K562 (cell line): ENCODE data around the gene NAGS. TPM values are rescaled to one million over a fixed set of nuclear protein-coding genes. Genes with fewer than 3 reads are reported as not detected.
A peak's percentile ranks its signal among the peaks of the same experiment; 100 is the strongest.

Source experiments
- ATF1 ChIP-seq, 2 experiments: fragments of 450-650 bp in 1 of 2; IDR thresholded peaks; 2 replicates each; pipeline ENCODE4 v1.6.1; 2016; ENCODE audit warnings: missing compliant biosample characterization in 1 of 2, missing genetic modification characterization in 1 of 2
- CBX1 ChIP-seq: sonication (generic); IDR thresholded peaks from 2 replicates; pipeline ENCODE4 v1.6.1; 2016; ENCODE audit warnings: antibody characterized with exemption, low read depth, mild to moderate bottlenecking
- CBX2 ChIP-seq: fragments of 200-600 bp; sonication (generic); IDR thresholded peaks from one replicate; pipeline ENCODE4 v1.6.1; 2012; ENCODE audit warnings: mild to moderate bottlenecking, low read length, inconsistent platforms; ENCODE audit not compliant: insufficient read depth, poor library complexity, severe bottlenecking
- CBX5 ChIP-seq: IDR thresholded peaks from 2 replicates; pipeline ENCODE4 v1.6.1; 2014; ENCODE audit warnings: low read depth, borderline replicate concordance
- CREM ChIP-seq: IDR thresholded peaks from 2 replicates; pipeline ENCODE4 v1.6.1; 2014; ENCODE audit warnings: antibody characterized with exemption, low read depth
- GABPB2 ChIP-seq: fragments of 250-450 bp; sonication (Bioruptor Pico); conservative IDR thresholded peaks from 2 replicates; pipeline ENCODE4 v1.5.1; 2021; ENCODE audit warnings: mild to moderate bottlenecking
- GATAD2A ChIP-seq: fragments of 450-650 bp; IDR thresholded peaks from 2 replicates; pipeline ENCODE4 v1.6.1; 2017
- GTF2E2 ChIP-seq: fragments of 200-800 bp; sonication (Bioruptor generic); IDR thresholded peaks from 2 replicates; pipeline ENCODE4 v1.6.1; 2016; ENCODE audit warnings: missing genetic modification characterization, missing compliant biosample characterization
- HCFC1 ChIP-seq: IDR thresholded peaks from 2 replicates; pipeline ENCODE4 v1.6.1; 2012; ENCODE audit warnings: low read depth, low read length, improper control_type of control experiment
- HMG20A ChIP-seq: fragments of 450-650 bp; formaldehyde crosslinking; conservative IDR thresholded peaks from 2 replicates; pipeline ENCODE4 v1.4.0; 2020; ENCODE audit warnings: mild to moderate bottlenecking, mixed read lengths
- HNRNPH1 ChIP-seq: fragments of 200-400 bp; formaldehyde crosslinking; optimal IDR thresholded peaks from 2 replicates; pipeline ENCODE3; 2017; ENCODE audit warnings: low read depth, mild to moderate bottlenecking, low read length, moderate library complexity
- HNRNPLL ChIP-seq: fragments of 200-400 bp; formaldehyde crosslinking; IDR thresholded peaks from 2 replicates; pipeline ENCODE4 v1.6.1; 2017; ENCODE audit warnings: low read length, low read depth, mild to moderate bottlenecking; ENCODE audit not compliant: poor library complexity, severe bottlenecking
- KAT2B ChIP-seq: IDR thresholded peaks from one replicate; pipeline ENCODE4 v1.6.1; 2012; ENCODE audit warnings: low read depth, mild to moderate bottlenecking, control low read depth, inconsistent platforms, low read length, moderate library complexity
- LEF1 ChIP-seq: fragments of 450-650 bp; IDR thresholded peaks from 2 replicates; pipeline ENCODE4 v1.6.1; 2016; ENCODE audit warnings: mild to moderate bottlenecking
- MAZ ChIP-seq, 2 experiments: fragments of 450-650 bp in 1 of 2; sonication (generic) in 1 of 2; formaldehyde crosslinking; IDR thresholded peaks in 1 of 2; conservative IDR thresholded peaks in 1 of 2; 2 replicates each; pipeline versions ENCODE4 v1.4.0 to v1.5.0; 2020; ENCODE audit warnings: mild to moderate bottlenecking in 1 of 2, missing genetic modification reagents in 1 of 2
- PHB2 ChIP-seq: fragments of 450-650 bp; IDR thresholded peaks from 2 replicates; pipeline ENCODE4 v1.6.1; 2017; ENCODE audit warnings: low read depth
- RAD51 ChIP-seq: fragments of 450-650 bp; IDR thresholded peaks from 2 replicates; pipeline ENCODE4 v1.7.1; 2016; ENCODE audit warnings: low read depth, mild to moderate bottlenecking, borderline replicate concordance
- RBFOX2 ChIP-seq: fragments of 200-400 bp; formaldehyde crosslinking; IDR thresholded peaks from 2 replicates; pipeline ENCODE4 v1.6.1; 2017; ENCODE audit warnings: low read depth, mild to moderate bottlenecking, low read length, moderate library complexity
- RBM14 ChIP-seq: fragments of 200-400 bp; formaldehyde crosslinking; IDR thresholded peaks from 2 replicates; pipeline ENCODE4 v1.6.1; 2018; ENCODE audit warnings: low read depth, mild to moderate bottlenecking, low read length, moderate library complexity, borderline replicate concordance; ENCODE audit not compliant: insufficient read depth
- SMAD2 ChIP-seq: fragments of 150-350 bp; IDR thresholded peaks from 2 replicates; pipeline ENCODE4 v1.6.1; 2014; ENCODE audit warnings: low read depth, mild to moderate bottlenecking, low read length
- SNRNP70 ChIP-seq: fragments of 200-400 bp; formaldehyde crosslinking; optimal IDR thresholded peaks from 2 replicates; pipeline ENCODE3; 2017; ENCODE audit warnings: low read depth, low read length
- SP1 ChIP-seq: sonication (generic); formaldehyde crosslinking; IDR thresholded peaks from 2 replicates; pipeline ENCODE4 v1.8.1; 2022; ENCODE audit warnings: mild to moderate bottlenecking, missing genetic modification reagents
- THRAP3 ChIP-seq: fragments of 450-650 bp; IDR thresholded peaks from 2 replicates; pipeline ENCODE4 v1.6.1; 2016; ENCODE audit warnings: mild to moderate bottlenecking, inconsistent platforms, borderline replicate concordance
- ZBTB26 ChIP-seq: fragments of 450-650 bp; formaldehyde crosslinking; IDR thresholded peaks from 2 replicates; pipeline ENCODE4 v1.4.0; 2022; ENCODE audit warnings: missing genetic modification characterization
- ZNF146 ChIP-seq: IDR thresholded peaks from one replicate; pipeline ENCODE4 v1.6.1; 2018; ENCODE audit warnings: missing compliant biosample characterization; ENCODE audit not compliant: unreplicated experiment
- ZNF212 ChIP-seq: fragments of 450-650 bp; formaldehyde crosslinking; IDR thresholded peaks from 2 replicates; pipeline ENCODE4 v1.4.0; 2020; ENCODE audit warnings: mild to moderate bottlenecking
- ZNF431 ChIP-seq: sonication (generic); formaldehyde crosslinking; IDR thresholded peaks from 2 replicates; pipeline ENCODE4 v1.8.0; 2022; ENCODE audit warnings: mild to moderate bottlenecking, missing genetic modification reagents
- ZNF780A ChIP-seq: fragments of 250-450 bp; sonication (Bioruptor Pico); IDR thresholded peaks from 2 replicates; pipeline ENCODE4 v1.5.0; 2021; ENCODE audit warnings: mild to moderate bottlenecking
- polyA plus RNA-seq, 8 experiments: library from polyadenylated mRNA; depleted of rRNA in 4 of 8; stranded (reverse) in 5 of 8; unstranded in 3 of 8; fragments of >200 nt; fragmentation: Nextera tagmentation in 2 of 8; fragmentation: Illumina TruSeq in 1 of 8; extraction: Ambion mirVana in 2 of 8; extraction: Trizol in 1 of 8; gene quantifications; 2 replicates each; pipeline versions ENCODE4 v1.2.1 to v1.2.3, GENCODE V29; 2011 to 2014; ENCODE audit warnings: inconsistent platforms in 1 of 8, missing spikeins in 1 of 8
- total RNA-seq, 7 experiments: library from RNA; depleted of rRNA in 6 of 7; stranded (reverse); fragments of >200 nt in 6 of 7; fragmentation: Illumina TruSeq in 2 of 7; extraction: Trizol in 2 of 7; gene quantifications; 2 replicates each; pipeline versions ENCODE4 v1.2.1 to v1.2.3, GENCODE V29; 2011 to 2021; ENCODE audit warnings: low replicate concordance in 1 of 7

Gene NAGS
- total and polyA plus RNA-seq, 9 of the 15 experiments (the other 6 are each of a cell fraction or from before 2014, with no cell fraction given), result not detected

GRCh38 chr17:43983515-43984411 is 20.7 kb upstream of the NAGS start (continued):
- no peak for TF ChIP-seq ZBTB26 (CRISPR knock-in tag)
- no peak for TF ChIP-seq CBX2
- TF ChIP-seq GATAD2A, result 0 out of 2 replicates have a peak, but pooled peaks have one; percentile 46
- no peak for TF ChIP-seq PHB2
- TF ChIP-seq CBX5, result 0 out of 2 replicates have a peak, but pooled peaks have one; percentile 28
- TF ChIP-seq GTF2E2, result no peak
- no peak for TF ChIP-seq GABPB2 (CRISPR knock-in tag)
- peak; percentile 90 for TF ChIP-seq CREM
- peak in 1 of 2 experiments; percentile 70; a peak in 2 of 4 replicates for TF ChIP-seq MAZ (CRISPR knock-in tag; conservative IDR thresholded peaks at IDR 0.05 in 1 of 2, IDR thresholded peaks at IDR 0.05 in 1 of 2)
- TF ChIP-seq HMG20A (CRISPR knock-in tag), result no peak
- TF ChIP-seq CBX1, result no peak; the same call in 1 of the 2 replicates
- TF ChIP-seq RBFOX2, result peak; percentile 81
- TF ChIP-seq KAT2B, result no peak
- TF ChIP-seq LEF1, result 0 out of 2 replicates have a peak, but pooled peaks have one; percentile 21
- no peak for TF ChIP-seq ZNF146
- TF ChIP-seq ATF1 (CRISPR knock-in tag; IDR thresholded peaks at IDR 0.05), result peak; percentile 66
- TF ChIP-seq ATF1 (tag; IDR thresholded peaks at IDR 0.05), result peak; percentile 89
- no peak for TF ChIP-seq SNRNP70
- no peak for TF ChIP-seq ZNF212 (CRISPR knock-in tag)
- TF ChIP-seq THRAP3, result no peak
- TF ChIP-seq HNRNPH1, result no peak
- no peak; the same call in 1 of the 2 replicates for TF ChIP-seq SP1 (CRISPR knock-in tag)
- no peak for TF ChIP-seq SMAD2
- TF ChIP-seq HNRNPLL, result peak; percentile 94
- peak; percentile 41; the same call in 1 of the 2 replicates for TF ChIP-seq ZNF431 (CRISPR knock-in tag)
- TF ChIP-seq RAD51, result no peak
- TF ChIP-seq ZNF780A (CRISPR knock-in tag), result no peak
- no peak for TF ChIP-seq RBM14
- peak; percentile 35; the same call in 1 of the 2 replicates for TF ChIP-seq HCFC1
